ENCODE data around the gene PCGF2. TPM values are rescaled to one million over a fixed set of nuclear protein-coding genes. Genes with fewer than 3 reads are reported as not detected.

The PCGF2 gene
- total RNA-seq, 1 donor from 2014 or later: 79.4 TPM

- peak; percentile 74 for DNase-seq (ENCODE audit: low spot score)
- no peak for TF ChIP-seq CTCF (IDR thresholded peaks at IDR 0.05; ENCODE audit: unreplicated experiment)
- peaks cover 31% of the 10 kb centered on the region for H3K27me3 Mint-ChIP-seq (ENCODE audit: unreplicated experiment)
- H3K36me3 Mint-ChIP-seq (ENCODE audit: low read depth, unreplicated experiment): peaks cover 7% of the 10 kb centered on the region
- H3K9me3 Mint-ChIP-seq (ENCODE audit: unreplicated experiment): no peaks in the 10 kb centered on the region
- H3K4me1 Mint-ChIP-seq (ENCODE audit: unreplicated experiment): peaks cover 43% of the 10 kb centered on the region
- H3K27ac Mint-ChIP-seq (ENCODE audit: unreplicated experiment): peak overlapping the region; percentile 13
- H3K4me3 Mint-ChIP-seq (ENCODE audit: unreplicated experiment): peak overlapping the region; percentile 82
Measured at GRCh38 chr17:38702166-38702915, 45.8 kb downstream of the PCGF2 start.

GRCh38 chr17:38701504-38702165 lies 46.5 kb downstream of the PCGF2 start:
- Mint-ChIP-seq H3K4me3 (ENCODE audit: unreplicated experiment) (peak overlapping the region; percentile 81), H3K4me1 (ENCODE audit: unreplicated experiment) (peaks cover 36% of the 10 kb centered on the region), H3K36me3 (ENCODE audit: low read depth, unreplicated experiment) (peaks cover 3% of the 10 kb centered on the region), H3K27me3 (ENCODE audit: unreplicated experiment) (peaks cover 30% of the 10 kb centered on the region), H3K27ac (ENCODE audit: unreplicated experiment) (peak overlapping the region; percentile 55), H3K9me3 (ENCODE audit: unreplicated experiment) (no peaks in the 10 kb centered on the region)
- DNase-seq (ENCODE audit: low spot score): no peak
- TF ChIP-seq CTCF (IDR thresholded peaks at IDR 0.05; ENCODE audit: unreplicated experiment): no peak

- H3K4me1 Mint-ChIP-seq (ENCODE audit: unreplicated experiment): peaks cover 25% of the 10 kb centered on the region
- H3K27ac Mint-ChIP-seq (ENCODE audit: unreplicated experiment): no peak overlapping the region
- H3K9me3 Mint-ChIP-seq (ENCODE audit: unreplicated experiment): no peaks in the 10 kb centered on the region
- H3K27me3 Mint-ChIP-seq (ENCODE audit: unreplicated experiment): peaks cover 25% of the 10 kb centered on the region
- no peak overlapping the region for H3K4me3 Mint-ChIP-seq (ENCODE audit: unreplicated experiment)
- DNase-seq (ENCODE audit: low spot score): no peak
- TF ChIP-seq CTCF (IDR thresholded peaks at IDR 0.05; ENCODE audit: unreplicated experiment): no peak
- H3K36me3 Mint-ChIP-seq (ENCODE audit: low read depth, unreplicated experiment): peaks cover 3% of the 10 kb centered on the region
Measured at GRCh38 chr17:38698760-38699159, 49.4 kb downstream of the PCGF2 start.

GRCh38 chr17:38697061-38697820 lies 50.9 kb downstream of the PCGF2 start:
- H3K27me3 Mint-ChIP-seq (ENCODE audit: unreplicated experiment): peaks cover 26% of the 10 kb centered on the region

More at GRCh38 chr17:38697061-38697820, 50.9 kb downstream of the PCGF2 start:
- Mint-ChIP-seq H3K4me1 (ENCODE audit: unreplicated experiment) (peaks cover 18% of the 10 kb centered on the region), H3K4me3 (ENCODE audit: unreplicated experiment) (no peak overlapping the region), H3K9me3 (ENCODE audit: unreplicated experiment) (no peaks in the 10 kb centered on the region), H3K36me3 (ENCODE audit: low read depth, unreplicated experiment) (peaks cover 3% of the 10 kb centered on the region), H3K27ac (ENCODE audit: unreplicated experiment) (no peak overlapping the region)
- no peak for TF ChIP-seq CTCF (IDR thresholded peaks at IDR 0.05; ENCODE audit: unreplicated experiment)
- DNase-seq (ENCODE audit: low spot score): no peak

Data from endothelial cell (in vitro differentiated cells).